HG03135 (cell line): ENCODE data around the gene SREBF2.
A peak's percentile ranks its signal among the peaks of the same experiment; 100 is the strongest.
"Not testable (repeated sequence)": the region's sequence is repeated elsewhere in the genome, so short reads cannot be mapped to it uniquely, and the experiment has no call there.

Source experiments
- ATAC-seq: cut with Tn5 transposase; IDR thresholded peaks from one replicate; pipeline ENCODE4 v1.9.1; 2021; ENCODE audit warnings: mild to moderate bottlenecking, moderate library complexity; ENCODE audit not compliant: unreplicated experiment

SREBF2 gene

GRCh38 chr22:41939981-41940831, 107.3 kb downstream of the SREBF2 start:
- peak; percentile 53 for ATAC-seq

GRCh38 chr22:41940832-41941765, 108.2 kb downstream of the SREBF2 start:
- ATAC-seq: peak; percentile 30

- no peak for ATAC-seq
Observed at GRCh38 chr22:41943661-41944209, 110.8 kb downstream of the SREBF2 start.

- peak; percentile 78 for ATAC-seq
Observed at GRCh38 chr22:41946629-41947423, 113.9 kb downstream of the SREBF2 start, which contains the start of gene CENPM. Gene CENPM, minus strand, starts transcription at chr22:41947152. Its CDS starts 76 bp downstream, at chr22:41947076.

- no peak for ATAC-seq
Observed at GRCh38 chr22:41947424-41948080, 114.6 kb downstream of the SREBF2 start.

GRCh38 chr22:41948142-41948541, 115.2 kb downstream of the SREBF2 start:
- ATAC-seq: no peak

- not testable (repeated sequence) for ATAC-seq
Observed at GRCh38 chr22:41948928-41949296, 116.0 kb downstream of the SREBF2 start.

- no peak for ATAC-seq
Observed at GRCh38 chr22:41949297-41949965, 116.5 kb downstream of the SREBF2 start.

- no peak for ATAC-seq
Observed at GRCh38 chr22:41951898-41952474, 119.1 kb downstream of the SREBF2 start, which contains the start of gene SMIM45. Gene SMIM45, plus strand, starts transcription at chr22:41952150.

- ATAC-seq: no peak
Observed at GRCh38 chr22:41952713-41953112, 119.8 kb downstream of the SREBF2 start.
